ENCODE data around the gene RADX.

The RADX gene

GRCh38 chrX:106599411-106599810 lies 12.4 kb upstream of the RADX start:
- DNase-seq (ENCODE audit: low spot score), result no peak
- TF ChIP-seq CTCF (IDR thresholded peaks at IDR 0.05; ENCODE audit: extremely low read depth, insufficient read depth, missing control alignments), result no peak
- in situ Hi-C loops (cut with MboI; ENCODE audit: low pct_unique_long_range_greater_than_20kb, low sequenced_read_pairs, unreplicated experiment), result no loop called here

- in situ Hi-C loops (cut with MboI; ENCODE audit: low pct_unique_long_range_greater_than_20kb, low sequenced_read_pairs, unreplicated experiment), result no loop called here
- TF ChIP-seq CTCF (IDR thresholded peaks at IDR 0.05; ENCODE audit: extremely low read depth, insufficient read depth, missing control alignments), result no peak
These were observed 5.2 kb upstream of the RADX start for GRCh38 chrX:106606571-106606970.

GRCh38 chrX:106608016-106608415 lies 3.8 kb upstream of the RADX start:
- DNase-seq (ENCODE audit: low spot score), result no peak
- in situ Hi-C loops (cut with MboI; ENCODE audit: low pct_unique_long_range_greater_than_20kb, low sequenced_read_pairs, unreplicated experiment), result no loop called here
- TF ChIP-seq CTCF (IDR thresholded peaks at IDR 0.05; ENCODE audit: extremely low read depth, insufficient read depth, missing control alignments), result no peak

More at GRCh38 chrX:106606571-106606970, 5.2 kb upstream of the RADX start:
- DNase-seq (ENCODE audit: low spot score), result no peak

GRCh38 chrX:106611317-106611678 lies 480 bp upstream of the RADX start:
- DNase-seq (ENCODE audit: low spot score), result no peak
- in situ Hi-C loops (cut with MboI; ENCODE audit: low pct_unique_long_range_greater_than_20kb, low sequenced_read_pairs, unreplicated experiment), result no loop called here
- TF ChIP-seq CTCF (IDR thresholded peaks at IDR 0.05; ENCODE audit: extremely low read depth, insufficient read depth, missing control alignments), result no peak

- in situ Hi-C loops (cut with MboI; ENCODE audit: low pct_unique_long_range_greater_than_20kb, low sequenced_read_pairs, unreplicated experiment), result no loop called here
- no peak for TF ChIP-seq CTCF (IDR thresholded peaks at IDR 0.05; ENCODE audit: extremely low read depth, insufficient read depth, missing control alignments)
- DNase-seq (ENCODE audit: low spot score), result no peak
These were observed 600 bp downstream of the RADX start for GRCh38 chrX:106612393-106612763.

GRCh38 chrX:106613277-106613676 lies 1.5 kb downstream of the RADX start:
- no peak for DNase-seq (ENCODE audit: low spot score)
- in situ Hi-C loops (cut with MboI; ENCODE audit: low pct_unique_long_range_greater_than_20kb, low sequenced_read_pairs, unreplicated experiment), result no loop called here
- no peak for TF ChIP-seq CTCF (IDR thresholded peaks at IDR 0.05; ENCODE audit: extremely low read depth, insufficient read depth, missing control alignments)

- DNase-seq (ENCODE audit: low spot score), result no peak
- in situ Hi-C loops (cut with MboI; ENCODE audit: low pct_unique_long_range_greater_than_20kb, low sequenced_read_pairs, unreplicated experiment), result no loop called here
- TF ChIP-seq CTCF (IDR thresholded peaks at IDR 0.05; ENCODE audit: extremely low read depth, insufficient read depth, missing control alignments), result no peak
These were observed 3.3 kb downstream of the RADX start for GRCh38 chrX:106615041-106615440.
